Transverse colon (tissue), 3 donors: Measurements from ENCODE around the gene SNRNP70.

ENCODE experiments used
- CTCF ChIP-seq, 5 experiments: fragments of 200-600 bp in 3 of 5; fragments of 450-650 bp in 2 of 5; sonication (generic) in 3 of 5; IDR thresholded peaks; 1 replicate in 2 of 5; 2 replicates in 3 of 5; pipeline ENCODE4 v1.5.1; 2016 to 2017; ENCODE audit warnings: antibody characterized with exemption in 5 of 5, inconsistent platforms in 3 of 5, mild to moderate bottlenecking in 2 of 5, moderate library complexity in 1 of 5
- POLR2A ChIP-seq: fragments of 450-650 bp; IDR thresholded peaks from one replicate; pipeline ENCODE4 v1.6.1; 2016; ENCODE audit warnings: antibody characterized with exemption, mild to moderate bottlenecking, moderate library complexity

- no peak for TF ChIP-seq CTCF (IDR thresholded peaks at IDR 0.05)
- TF ChIP-seq POLR2A: no peak
Observed at GRCh38 chr19:49080392-49080791, 4.9 kb upstream of the SNRNP70 start.
